Dedifferentiated amniotic fluid mesenchymal stem cell (primary cell): ENCODE measurements around the gene DBET.
"Not testable (repeated sequence)": the region's sequence is repeated elsewhere in the genome, so short reads cannot be mapped to it uniquely, and the experiment has no call there.

Source experiments
- DNase-seq: peaks from one replicate; pipeline ENCODE4 v3.0.0-alpha.2; 2016; ENCODE audit errors: extremely low spot score

The DBET gene

DNA sequence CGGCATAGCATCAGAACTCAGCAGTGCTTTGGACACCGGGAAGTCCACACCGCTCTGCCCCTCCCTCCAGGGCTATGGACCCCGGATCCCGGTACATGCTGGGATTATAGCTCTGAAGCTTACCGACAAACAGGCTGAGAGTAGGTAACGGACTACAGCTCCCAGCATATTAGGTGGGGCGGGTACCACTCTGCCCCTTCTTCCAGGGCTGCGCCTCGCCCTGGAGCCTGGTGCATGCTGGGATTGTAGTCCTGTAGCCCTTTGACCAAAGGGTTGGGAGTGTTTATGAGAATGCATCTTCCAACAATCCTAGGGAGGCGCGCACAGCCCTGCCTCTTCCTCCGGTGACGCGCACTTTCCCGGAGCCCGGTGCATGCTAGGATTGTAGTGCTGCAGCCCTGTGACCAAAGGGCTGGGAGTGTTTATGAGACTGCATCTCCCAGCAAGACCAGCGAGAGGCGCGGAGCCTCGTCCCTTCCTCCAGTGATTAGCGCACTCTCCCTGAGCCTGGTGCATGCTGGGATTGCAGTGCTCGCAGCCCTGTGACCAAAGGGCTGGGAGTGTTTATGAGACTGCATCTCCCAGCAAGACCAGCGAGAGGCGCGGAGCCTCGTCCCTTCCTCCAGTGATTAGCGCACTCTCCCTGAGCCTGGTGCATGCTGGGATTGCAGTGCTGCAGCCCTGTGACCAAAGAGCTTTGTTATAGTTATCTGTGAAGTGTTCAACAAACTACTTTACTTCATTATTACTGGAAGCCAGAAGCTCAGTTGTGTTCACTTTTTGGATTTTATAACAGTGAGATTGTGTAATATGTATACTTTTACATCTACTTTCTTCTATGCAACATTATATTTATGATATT, 14.7 kb upstream of the DBET start:
- DNase-seq = not testable (repeated sequence)

- not testable (repeated sequence) for DNase-seq
Measured at GRCh38 chr4:190058997-190059396, 5.3 kb upstream of the DBET start.

DNA sequence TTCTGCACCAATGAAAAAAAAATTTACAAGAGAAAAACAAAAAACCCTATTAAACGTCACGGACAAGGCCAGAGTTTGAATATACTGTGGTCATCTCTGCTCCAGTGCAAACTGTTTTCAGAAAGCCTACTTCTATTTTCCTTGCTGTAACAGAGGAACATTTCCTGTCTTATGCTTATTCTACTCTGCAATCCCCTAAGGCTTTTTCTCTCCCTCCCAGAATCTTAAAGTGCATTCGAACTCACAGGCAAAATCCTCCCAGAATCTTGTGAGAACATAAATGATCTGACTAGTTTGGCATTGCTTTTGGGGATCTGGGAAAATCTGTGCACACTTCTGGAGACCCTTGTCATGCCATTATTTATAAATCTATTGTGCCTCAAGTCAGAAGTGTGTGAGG, 503 bp downstream of the DBET start:
- not testable (repeated sequence) for DNase-seq

DNA sequence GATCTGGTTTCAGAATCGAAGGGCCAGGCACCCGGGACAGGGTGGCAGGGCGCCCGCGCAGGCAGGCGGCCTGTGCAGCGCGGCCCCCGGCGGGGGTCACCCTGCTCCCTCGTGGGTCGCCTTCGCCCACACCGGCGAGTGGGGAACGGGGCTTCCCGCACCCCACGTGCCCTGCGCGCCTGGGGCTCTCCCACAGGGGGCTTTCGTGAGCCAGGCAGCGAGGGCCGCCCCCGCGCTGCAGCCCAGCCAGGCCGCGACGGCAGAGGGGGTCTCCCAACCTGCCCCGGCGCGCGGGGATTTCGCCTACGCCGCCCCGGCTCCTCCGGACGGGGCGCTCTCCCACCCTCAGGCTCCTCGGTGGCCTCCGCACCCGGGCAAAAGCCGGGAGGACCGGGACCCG, 4.0 kb downstream of the DBET start:
- not testable (repeated sequence) for DNase-seq

- DNase-seq = not testable (repeated sequence)
Measured at GRCh38 chr4:190093052-190093451, 28.8 kb downstream of the DBET start.

DNA sequence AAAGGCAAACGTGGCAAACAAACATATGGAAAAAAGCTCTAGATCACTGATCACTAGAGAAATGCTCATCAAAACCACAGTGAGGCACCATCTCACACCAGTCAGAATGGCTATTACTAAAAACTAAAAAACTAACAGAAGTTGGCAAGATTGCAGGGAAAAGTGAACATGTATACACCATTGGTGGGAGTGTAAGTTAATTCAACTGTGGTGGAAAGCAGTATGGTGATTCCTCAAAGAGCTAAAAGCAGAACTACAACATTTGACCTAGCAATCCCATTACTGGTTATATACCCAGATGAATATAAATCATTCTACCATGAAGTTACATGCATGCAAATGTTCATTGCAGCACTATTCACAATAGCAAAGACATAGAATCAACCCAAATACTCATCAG, 29.7 kb downstream of the DBET start:
- DNase-seq = not testable (repeated sequence)

DNA sequence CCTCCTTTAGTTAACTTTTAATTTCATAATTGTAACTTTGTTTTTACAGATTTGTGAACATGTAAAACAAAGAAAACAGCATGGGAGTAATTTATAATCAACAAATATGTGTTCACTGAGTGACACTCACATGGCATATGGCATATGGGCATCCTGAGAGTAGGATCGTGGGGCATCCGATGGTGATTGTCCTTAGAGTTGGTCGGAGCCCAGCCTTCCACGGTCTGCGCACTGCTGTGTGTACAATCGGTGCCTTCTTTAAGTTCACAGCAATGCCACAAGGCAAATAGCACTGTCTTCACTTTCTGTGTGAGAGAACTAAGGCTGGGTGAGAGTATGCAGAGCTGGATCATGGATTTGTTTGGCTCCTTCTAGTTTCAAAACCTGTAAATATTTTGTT, 31.0 kb downstream of the DBET start:
- not testable (repeated sequence) for DNase-seq

DNA sequence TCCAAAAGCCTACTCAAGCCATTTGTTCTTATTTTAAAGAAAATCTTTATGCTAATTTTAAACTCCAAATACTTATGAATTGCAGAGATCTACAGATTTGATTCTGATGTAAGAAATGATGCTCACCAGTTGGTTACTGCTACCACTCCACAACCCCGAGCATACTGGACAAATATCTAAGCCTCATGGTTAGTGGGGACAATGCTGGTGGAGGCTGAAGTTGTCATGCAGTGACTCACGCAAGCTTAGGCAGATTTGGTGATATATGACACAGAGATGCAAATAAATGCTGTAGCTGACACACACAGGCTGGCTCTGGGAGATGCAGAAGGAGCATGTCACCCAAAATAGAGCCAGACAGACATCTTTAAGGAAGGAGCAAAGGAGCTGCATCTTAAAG, 35.3 kb downstream of the DBET start:
- not testable (repeated sequence) for DNase-seq

DNA sequence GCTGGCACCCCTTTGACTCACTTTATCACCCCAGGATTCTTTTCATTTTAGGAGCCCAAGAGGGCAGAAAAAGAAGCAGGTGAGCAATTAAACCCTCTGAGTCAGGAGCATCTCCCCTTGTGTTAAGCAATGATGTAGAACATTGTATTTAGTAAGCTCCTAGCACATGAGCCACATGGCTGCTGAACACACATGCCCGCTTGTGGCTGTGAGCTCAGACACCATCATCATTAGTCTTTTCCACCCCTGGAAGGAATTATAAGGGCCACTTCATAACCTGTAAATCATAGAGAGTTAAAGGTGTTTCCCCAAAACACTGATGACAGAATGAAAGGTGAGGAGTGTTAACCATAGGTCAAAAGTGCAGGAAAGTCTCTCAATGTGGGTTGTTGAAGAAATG, 37.2 kb downstream of the DBET start:
- not testable (repeated sequence) for DNase-seq

DNA sequence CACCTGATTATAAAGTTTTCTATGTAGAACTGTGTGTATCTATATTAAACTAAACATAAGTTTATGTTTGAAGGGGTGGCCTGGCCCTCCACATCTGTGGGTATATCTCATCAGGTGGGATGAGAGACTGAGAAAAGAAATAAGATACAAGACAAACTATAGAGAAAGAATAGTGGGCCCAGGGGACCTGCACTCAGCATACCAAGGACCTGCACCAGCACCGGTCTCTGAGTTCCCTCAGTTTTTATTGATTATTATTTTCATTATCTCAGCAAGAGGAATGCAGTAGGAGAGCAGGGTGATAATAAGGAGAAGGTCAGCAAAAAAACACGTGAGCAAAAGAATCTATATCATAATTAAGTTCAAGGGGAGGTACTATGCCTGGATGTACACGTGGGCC, 41.9 kb downstream of the DBET start:
- DNase-seq = not testable (repeated sequence)

DNA sequence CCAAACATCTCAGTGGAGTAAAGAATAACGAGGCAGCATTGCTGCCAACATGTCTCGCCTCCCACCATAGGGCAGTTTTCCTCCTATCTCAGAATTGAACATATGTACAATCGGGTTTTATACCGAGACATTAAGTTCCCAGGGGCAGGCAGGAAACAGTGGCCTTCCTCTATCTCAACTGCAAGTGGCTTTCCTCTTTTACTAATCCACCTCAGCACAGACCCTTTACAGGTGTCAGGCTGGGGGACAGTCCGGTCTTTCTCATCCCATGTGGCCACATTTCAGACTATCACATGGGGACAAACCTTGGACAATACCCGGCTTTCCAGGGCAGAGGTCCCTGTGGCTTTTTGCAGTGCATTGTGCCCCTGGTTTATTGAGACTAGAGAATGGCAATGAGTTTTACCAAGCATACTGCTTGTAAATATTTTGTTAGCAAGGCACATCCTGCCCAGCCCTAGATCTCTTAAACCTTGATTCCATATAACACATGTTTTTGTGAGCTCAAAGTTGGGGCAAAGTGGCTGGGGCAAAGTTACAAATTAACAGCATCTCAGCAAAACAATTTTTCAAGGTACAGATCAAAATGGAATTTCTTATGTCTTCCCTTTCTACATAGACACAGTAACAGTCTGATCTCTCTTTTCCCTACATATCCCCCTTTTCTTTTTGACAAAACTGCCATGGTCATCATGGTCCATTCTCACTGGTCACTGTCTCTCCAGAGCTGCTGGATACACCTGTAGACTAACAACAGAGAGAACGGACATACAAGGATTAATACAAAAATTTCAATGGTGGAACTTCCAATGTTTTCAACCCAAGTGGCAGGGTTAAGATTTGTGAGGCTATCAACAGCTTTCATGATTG, 42.5 kb downstream of the DBET start:
- DNase-seq = peak; percentile 14

DNA sequence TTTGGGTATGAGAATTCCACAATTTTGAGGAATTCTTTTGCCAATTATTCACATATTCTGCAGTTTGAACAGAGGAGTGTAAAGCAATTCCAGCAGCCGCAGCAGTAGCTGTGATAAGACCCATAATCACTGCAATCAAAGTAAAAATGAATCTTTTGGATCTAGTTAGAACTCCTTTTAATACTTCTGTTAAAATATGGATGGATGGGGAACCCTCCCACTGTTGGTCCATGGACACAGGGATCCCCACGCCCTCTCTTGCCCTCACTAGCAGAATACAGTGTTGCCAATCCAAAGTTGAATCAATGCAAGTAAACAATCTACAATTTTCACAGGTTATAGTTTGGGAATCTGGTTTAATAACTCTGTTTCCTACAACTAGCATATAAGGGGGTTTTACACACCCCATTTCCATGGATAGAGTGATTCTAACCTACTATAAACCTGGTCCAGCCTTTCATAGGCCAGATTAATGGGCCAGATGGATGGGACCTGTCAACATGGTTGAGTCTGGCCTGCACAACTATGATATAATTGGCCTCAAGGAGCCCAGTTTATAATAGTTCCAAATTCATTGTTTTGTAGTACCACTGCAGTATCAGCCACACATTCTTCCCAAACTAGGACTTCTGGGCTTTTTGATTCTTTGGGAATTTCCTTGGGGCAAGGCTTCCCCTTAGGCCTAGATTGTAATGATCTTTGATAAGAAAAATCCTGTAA, 43.6 kb downstream of the DBET start:
- DNase-seq = peak; percentile 17

GRCh38 chr4:190108756-190109155, 44.5 kb downstream of the DBET start:
- peak; percentile 14 for DNase-seq

DNA sequence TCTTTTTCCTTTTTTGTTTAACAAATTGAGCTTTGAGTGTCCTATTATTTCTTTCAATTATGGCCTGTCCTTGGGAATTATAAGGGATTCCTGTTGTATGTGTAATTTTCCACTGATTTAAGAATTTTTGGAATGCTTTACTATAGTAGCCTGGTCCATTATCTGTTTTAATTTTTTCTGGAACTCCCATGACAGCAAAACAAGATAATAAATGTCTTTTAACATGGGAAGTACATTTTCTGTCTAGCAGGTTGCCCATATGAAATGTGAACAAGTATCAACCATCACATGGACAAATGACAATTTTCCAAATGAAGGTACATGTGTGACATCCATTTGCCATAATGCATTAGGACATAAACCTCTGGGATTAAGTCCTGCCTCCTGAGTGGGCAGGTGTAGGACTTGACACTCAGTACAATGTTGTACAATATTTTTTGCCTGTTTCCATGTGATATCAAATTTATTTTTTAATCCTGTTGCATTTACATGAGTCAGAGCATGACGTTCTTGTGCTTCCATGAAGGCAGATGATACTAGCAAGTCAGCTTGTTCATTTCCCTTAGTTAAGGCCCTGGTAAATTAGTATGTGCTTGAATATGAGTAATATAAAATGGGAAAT, 45.2 kb downstream of the DBET start:
- DNase-seq = peak; percentile 21

DNA sequence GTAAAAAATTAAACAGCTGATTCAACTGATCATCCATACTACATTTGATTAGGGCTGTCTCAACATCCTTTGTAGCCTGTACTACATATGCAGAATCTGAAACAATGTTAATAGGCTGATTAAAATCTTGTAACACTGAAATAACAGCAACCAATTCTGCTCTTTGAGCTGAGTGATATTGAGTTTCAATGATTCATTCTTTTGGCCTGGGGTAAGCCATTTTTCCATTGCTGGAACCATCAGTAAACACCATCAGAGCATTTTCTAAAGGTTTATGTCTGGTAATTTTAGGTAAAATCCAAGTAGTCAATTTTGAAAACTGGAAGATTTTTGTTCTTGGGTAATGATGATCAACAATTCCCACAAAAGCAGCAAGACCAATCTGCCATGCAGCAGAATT, 45.7 kb downstream of the DBET start:
- DNase-seq = peak; percentile 22

DNA sequence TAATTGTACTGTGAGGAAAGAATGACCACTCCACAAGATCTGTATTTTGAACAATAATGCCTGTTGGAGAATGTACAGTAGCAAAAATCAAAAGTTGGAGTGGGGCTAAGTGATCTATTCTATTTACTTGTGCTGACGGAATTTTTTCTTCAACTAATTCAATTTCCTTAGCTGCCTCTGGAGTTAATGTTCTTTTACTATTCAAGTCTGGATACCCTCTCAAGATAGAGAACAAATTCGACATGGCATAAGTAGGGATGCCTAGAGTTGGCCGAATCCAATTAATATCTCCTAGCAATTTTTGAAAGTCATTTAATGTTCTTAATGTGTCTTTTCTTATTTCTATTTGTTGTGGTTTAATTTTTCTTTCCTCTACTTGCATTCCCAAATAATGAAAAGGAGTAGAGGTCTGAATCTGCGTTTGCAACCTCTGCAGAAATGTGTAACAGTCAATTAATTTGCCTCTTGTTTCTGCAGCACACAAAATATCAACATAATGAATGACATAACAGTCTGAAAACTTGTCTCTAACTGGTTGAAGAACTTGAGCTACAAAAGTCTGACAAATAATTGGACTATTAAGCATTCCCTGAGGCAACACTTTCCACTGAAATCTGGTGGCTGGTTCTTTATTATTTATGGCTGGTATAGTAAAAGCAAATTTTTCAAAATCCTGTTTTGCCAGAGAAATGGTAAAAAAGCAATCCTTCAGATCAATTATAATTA, 46.4 kb downstream of the DBET start:
- DNase-seq = peak; percentile 17

- not testable (repeated sequence) for DNase-seq
Measured at GRCh38 chr4:190112879-190113278, 48.6 kb downstream of the DBET start.

DNA sequence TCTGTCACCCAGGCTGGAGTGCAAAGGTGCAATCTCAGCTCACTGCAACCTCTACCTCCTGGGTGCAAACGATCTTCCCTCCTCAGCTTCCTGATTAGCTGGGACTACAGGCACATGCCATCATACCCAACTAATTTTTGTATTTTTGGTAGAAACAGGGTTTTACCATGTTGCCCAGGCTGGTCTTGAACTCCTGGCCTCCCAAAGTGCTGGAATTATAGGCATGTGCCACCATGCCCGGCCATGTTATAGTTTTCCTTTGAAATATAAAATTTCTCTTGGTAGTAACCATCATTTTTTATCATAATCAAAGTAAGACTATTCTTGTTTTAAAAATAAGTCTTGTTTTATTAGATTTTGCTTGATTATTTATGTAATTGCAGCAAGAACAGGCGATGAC, 50.7 kb downstream of the DBET start:
- DNase-seq = not testable (repeated sequence)
